Body of pancreas (tissue), 4 donors: Measurements from ENCODE around the gene RNF32. TPM values are rescaled to one million over a fixed set of nuclear protein-coding genes. Genes with fewer than 3 reads are reported as not detected.

Experiments used
- ATAC-seq: fragments of 150-250 bp; one replicate; pipeline ENCODE4 v1.9.1; 2016
- DNase-seq, 4 donors: peaks; one replicate each; pipeline ENCODE4 v3.0.0-alpha.2; 2019
- H3K27ac ChIP-seq, 4 donors: fragments of 200-600 bp; sonication (generic); 1 replicate in 3 of 4; 2 replicates in 1 of 4; pipeline versions ENCODE4 v1.5.1 to v1.6.1; 2016 to 2019; ENCODE audit warnings: mild to moderate bottlenecking in 1 of 4, mixed read lengths in 1 of 4, moderate library complexity in 1 of 4
- H3K27me3 ChIP-seq, 2 donors: fragments of 200-600 bp; sonication (generic); one replicate each; pipeline ENCODE4 v1.6.0; 2016; ENCODE audit warnings: mild to moderate bottlenecking in 1 of 2
- H3K36me3 ChIP-seq, 2 donors: fragments of 200-600 bp; sonication (generic); replicated peaks in 1 of 2; 2 replicates each; pipeline ENCODE4 v1.5.1; 2016; ENCODE audit warnings: low read depth in 2 of 2; ENCODE audit not compliant: insufficient read depth in 1 of 2
- H3K4me1 ChIP-seq: fragments of 200-600 bp; sonication (generic); one replicate; pipeline ENCODE4 v1.6.0; 2016
- H3K4me3 ChIP-seq, 2 donors: fragments of 200-600 bp; sonication (generic); 1 replicate in 1 of 2; 2 replicates in 1 of 2; pipeline ENCODE4 v1.5.1; 2016 to 2019
- H3K9me3 ChIP-seq, 3 donors: fragments of 200-600 bp; sonication (generic); 1 replicate in 2 of 3; 2 replicates in 1 of 3; pipeline ENCODE4 v1.5.1; 2016
- POLR2A ChIP-seq, 3 donors: fragments of 450-650 bp; IDR thresholded peaks; one replicate each; pipeline ENCODE4 v1.6.1; 2016; ENCODE audit warnings: antibody characterized with exemption in 3 of 3, mild to moderate bottlenecking in 2 of 3
- WGBS, 2 donors: methylation state at CpG; one replicate each; pipeline ENCODE4 v1.1.5; 2017; 5-methylcytosine and 5-hydroxymethylcytosine counted together
- intact Hi-C: fragments of 100-400 bp; cut with DNase I; formaldehyde crosslinking; loops from one replicate; pipeline ENCODE4 v1.15.1; 2023
- total RNA-seq, 2 donors: library from RNA; depleted of rRNA; stranded (reverse); fragments of >200 nt; gene quantifications; one replicate each; pipeline ENCODE4 v1.1.0, GENCODE V29; 2016
- TF ChIP-seq, protein P1 (sequence below), 7 experiments: fragments of 450-650 bp in 4 of 7; fragments of 200-600 bp in 3 of 7; sonication (generic) in 3 of 7; IDR thresholded peaks; one replicate each; pipeline ENCODE4 v1.5.1; 2016 to 2019; ENCODE audit warnings: antibody characterized with exemption in 7 of 7

RNF32 gene
- total RNA-seq, 2 donors from 2014 or later, result 0.26 to 0.99 TPM

GRCh38 chr7:156603011-156603410 is 37.6 kb upstream of the RNF32 start:
- H3K9me3 ChIP-seq, result no peaks in the 10 kb centered on the region
- ATAC-seq (no peak), DNase-seq (no peak)
- H3K4me3 ChIP-seq, result no peak overlapping the region
- no peak overlapping the region for H3K27ac ChIP-seq
- no peaks in the 10 kb centered on the region for H3K36me3 ChIP-seq
- H3K27me3 ChIP-seq, result no peaks in the 10 kb centered on the region
- no peak for TF ChIP-seq POLR2A (IDR thresholded peaks at IDR 0.05)
- TF ChIP-seq, protein P1, sequence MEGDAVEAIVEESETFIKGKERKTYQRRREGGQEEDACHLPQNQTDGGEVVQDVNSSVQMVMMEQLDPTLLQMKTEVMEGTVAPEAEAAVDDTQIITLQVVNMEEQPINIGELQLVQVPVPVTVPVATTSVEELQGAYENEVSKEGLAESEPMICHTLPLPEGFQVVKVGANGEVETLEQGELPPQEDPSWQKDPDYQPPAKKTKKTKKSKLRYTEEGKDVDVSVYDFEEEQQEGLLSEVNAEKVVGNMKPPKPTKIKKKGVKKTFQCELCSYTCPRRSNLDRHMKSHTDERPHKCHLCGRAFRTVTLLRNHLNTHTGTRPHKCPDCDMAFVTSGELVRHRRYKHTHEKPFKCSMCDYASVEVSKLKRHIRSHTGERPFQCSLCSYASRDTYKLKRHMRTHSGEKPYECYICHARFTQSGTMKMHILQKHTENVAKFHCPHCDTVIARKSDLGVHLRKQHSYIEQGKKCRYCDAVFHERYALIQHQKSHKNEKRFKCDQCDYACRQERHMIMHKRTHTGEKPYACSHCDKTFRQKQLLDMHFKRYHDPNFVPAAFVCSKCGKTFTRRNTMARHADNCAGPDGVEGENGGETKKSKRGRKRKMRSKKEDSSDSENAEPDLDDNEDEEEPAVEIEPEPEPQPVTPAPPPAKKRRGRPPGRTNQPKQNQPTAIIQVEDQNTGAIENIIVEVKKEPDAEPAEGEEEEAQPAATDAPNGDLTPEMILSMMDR (IDR thresholded peaks at IDR 0.05), result no peak
- 82 to 88% methylated on average over 6 of the region's 6 CpGs for WGBS, 2 donors
- peaks cover 9% of the 10 kb centered on the region for H3K4me1 ChIP-seq
- intact Hi-C loops, result no loop called here

- TF ChIP-seq, protein P1 (IDR thresholded peaks at IDR 0.05), result no peak
- no peak for TF ChIP-seq POLR2A (IDR thresholded peaks at IDR 0.05)
- H3K4me1 ChIP-seq, result peaks cover 15% of the 10 kb centered on the region
- no peaks in the 10 kb centered on the region for H3K9me3 ChIP-seq
- intact Hi-C loops, result no loop called here
- WGBS, 2 donors, result 86% methylated on average over 7 of the region's 7 CpGs
- ATAC-seq (no peak), DNase-seq (no peak)
- no peaks in the 10 kb centered on the region for H3K27me3 ChIP-seq
- H3K36me3 ChIP-seq, result no peaks in the 10 kb centered on the region
- no peak overlapping the region for H3K4me3 ChIP-seq
- H3K27ac ChIP-seq, result no peak overlapping the region
These were observed 36.9 kb upstream of the RNF32 start for GRCh38 chr7:156603629-156604028.

DNA sequence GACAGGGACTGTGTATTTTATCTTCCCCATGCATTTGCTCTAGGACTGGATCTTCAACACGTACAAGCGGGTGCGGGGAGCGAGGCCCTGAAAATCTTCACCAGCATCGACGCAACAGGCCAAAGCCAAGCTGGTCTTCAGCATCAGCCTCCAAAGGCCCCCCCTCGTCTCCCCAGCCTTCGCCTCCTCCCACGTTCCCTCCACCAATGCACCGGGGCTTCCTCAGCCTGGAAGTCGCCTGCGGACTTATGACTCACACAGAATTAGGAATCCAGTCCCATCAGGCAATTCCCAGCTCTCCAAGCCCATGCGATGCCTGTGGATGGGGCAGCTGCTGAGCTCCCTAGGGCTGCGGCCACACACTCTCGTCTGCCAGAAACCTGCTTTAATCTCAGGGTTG is 36.3 kb upstream of the RNF32 start:
- DNase-seq (no peak), ATAC-seq (no peak)
- Histone ChIP-seq H3K27ac (no peak overlapping the region), H3K36me3 (no peaks in the 10 kb centered on the region), H3K9me3 (no peaks in the 10 kb centered on the region), H3K4me1 (peaks cover 22% of the 10 kb centered on the region), H3K4me3 (no peak overlapping the region), H3K27me3 (no peaks in the 10 kb centered on the region)
- intact Hi-C loops, result no loop called here
- TF ChIP-seq, protein P1 (IDR thresholded peaks at IDR 0.05), result no peak
- TF ChIP-seq POLR2A (IDR thresholded peaks at IDR 0.05), result no peak
- 87 to 93% methylated on average over 14 to 15 of the region's 15 CpGs for WGBS, 2 donors

DNA sequence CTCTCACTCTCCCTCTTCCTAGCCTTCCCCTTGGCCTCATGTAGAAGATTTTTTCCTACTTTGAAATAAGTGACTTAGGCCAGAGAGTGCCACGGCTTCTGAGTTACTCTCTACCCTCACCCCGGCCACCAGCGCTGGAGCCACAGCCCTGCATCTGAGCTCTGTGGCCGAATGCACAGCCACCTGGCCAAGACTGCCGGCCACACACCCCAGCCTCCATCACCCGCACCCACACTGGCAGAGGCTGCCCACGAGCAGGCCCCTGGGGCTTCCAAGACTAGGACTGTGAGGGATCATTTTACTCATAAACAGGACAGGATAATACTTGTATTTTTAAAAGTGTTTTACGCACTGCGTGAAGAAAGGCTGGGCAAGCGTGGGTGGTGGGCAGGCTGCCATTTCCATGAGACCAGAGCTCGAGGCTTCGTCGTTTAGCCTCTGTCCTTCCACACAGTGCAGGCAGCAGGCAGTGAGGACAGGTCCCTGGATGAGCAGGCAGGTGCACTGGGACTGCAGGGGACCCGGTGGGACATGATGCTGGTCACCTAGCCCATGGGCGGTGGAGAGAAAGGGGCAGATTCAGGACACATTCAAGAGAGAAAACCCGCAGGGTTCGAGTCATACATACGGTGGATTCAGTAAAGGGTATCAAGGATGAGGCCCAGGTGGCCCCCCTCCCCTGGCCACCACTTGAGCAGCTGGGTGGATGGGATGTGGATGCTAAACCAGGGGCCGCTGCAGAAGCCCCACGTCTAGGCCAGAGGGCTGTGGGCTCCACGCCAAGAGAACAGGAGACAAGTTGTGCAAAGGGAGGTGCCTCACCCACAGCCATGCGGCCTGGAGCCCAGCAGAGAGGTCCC is 35.5 kb upstream of the RNF32 start:
- Histone ChIP-seq H3K4me3 (no peak overlapping the region), H3K9me3 (no peaks in the 10 kb centered on the region), H3K27me3 (no peaks in the 10 kb centered on the region), H3K4me1 (peaks cover 28% of the 10 kb centered on the region), H3K36me3 (no peaks in the 10 kb centered on the region), H3K27ac (no peak overlapping the region)
- no peak for DNase-seq
- intact Hi-C loops, result no loop called here
- TF ChIP-seq, protein P1 (IDR thresholded peaks at IDR 0.05), result no peak
- no peak for TF ChIP-seq POLR2A (IDR thresholded peaks at IDR 0.05)
- WGBS, 2 donors, result 91 to 95% methylated on average over 18 to 22 of the region's 22 CpGs
- no peak for ATAC-seq

- TF ChIP-seq, protein P1 (IDR thresholded peaks at IDR 0.05), result no peak
- no peak for TF ChIP-seq POLR2A (IDR thresholded peaks at IDR 0.05)
- peaks cover 28% of the 10 kb centered on the region for H3K4me1 ChIP-seq
- no peaks in the 10 kb centered on the region for H3K9me3 ChIP-seq
- no peak overlapping the region for H3K27ac ChIP-seq
- 68 to 75% methylated on average over 5 of the region's 5 CpGs for WGBS, 2 donors
- no peaks in the 10 kb centered on the region for H3K36me3 ChIP-seq
- no peaks in the 10 kb centered on the region for H3K27me3 ChIP-seq
- H3K4me3 ChIP-seq, result no peak overlapping the region
- ATAC-seq, result no peak
- intact Hi-C loops, result no loop called here
- no peak for DNase-seq
These were observed 34.4 kb upstream of the RNF32 start for GRCh38 chr7:156606135-156606534.
